Upper lobe of left lung (tissue), 6 donors: ENCODE measurements around the gene ZNF76. TPM values are rescaled to one million over a fixed set of nuclear protein-coding genes. Genes with fewer than 3 reads are reported as not detected.

Experiments
- ATAC-seq, 2 donors: fragments of 200-7000 bp; cut with Tn5 transposase; one replicate each; pipeline ENCODE4 v1.9.1; 2022; ENCODE audit warnings: mild to moderate bottlenecking in 2 of 2, moderate library complexity in 2 of 2; ENCODE audit not compliant: low FRiP score in 2 of 2
- DNase-seq, 2 donors: peaks; one replicate each; pipeline ENCODE4 v3.0.0-alpha.2; 2019 to 2020
- H3K27ac ChIP-seq, 4 donors: fragments of 200-600 bp; sonication (generic); one replicate each; pipeline ENCODE4 v1.5.1; 2016 to 2019
- H3K27me3 ChIP-seq, 4 donors: fragments of 200-600 bp; sonication (generic); one replicate each; pipeline ENCODE4 v1.5.1; 2017 to 2019
- H3K36me3 ChIP-seq, 4 donors: fragments of 200-600 bp; sonication (generic); one replicate each; pipeline ENCODE4 v1.5.1; 2016 to 2019
- H3K4me1 ChIP-seq, 4 donors: fragments of 200-600 bp; sonication (generic); one replicate each; pipeline ENCODE4 v1.5.1; 2018 to 2019
- H3K4me3 ChIP-seq, 4 donors: fragments of 200-600 bp; sonication (generic); one replicate each; pipeline ENCODE4 v1.5.1; 2017 to 2019; ENCODE audit warnings: mild to moderate bottlenecking in 2 of 4, moderate library complexity in 1 of 4
- H3K9me3 ChIP-seq, 4 donors: fragments of 200-600 bp; sonication (generic); one replicate each; pipeline ENCODE4 v1.5.1; 2018 to 2019
- EP300 ChIP-seq, 4 donors: sonication (generic); formaldehyde crosslinking; IDR thresholded peaks; one replicate each; pipeline ENCODE4 v1.5.1; 2017; ENCODE audit warnings: antibody characterized with exemption in 4 of 4, control low read depth in 2 of 4
- POLR2A ChIP-seq, 4 donors: fragments of 450-650 bp; IDR thresholded peaks; one replicate each; pipeline ENCODE4 v1.5.1; 2016 to 2017; ENCODE audit warnings: antibody characterized with exemption in 4 of 4, mild to moderate bottlenecking in 2 of 4
- POLR2AphosphoS5 ChIP-seq, 2 donors: sonication (generic); formaldehyde crosslinking; IDR thresholded peaks; one replicate each; pipeline ENCODE4 v1.5.1; 2017; ENCODE audit warnings: antibody characterized with exemption in 2 of 2
- WGBS, 2 donors: methylation state at CpG; one replicate each; pipeline ENCODE4 v1.1.5; 2017 to 2018; 5-methylcytosine and 5-hydroxymethylcytosine counted together
- total RNA-seq, 6 donors: library from RNA; depleted of rRNA in 4 of 6; stranded (reverse); fragments of >200 nt in 4 of 6; gene quantifications; one replicate each; pipeline versions ENCODE4 v1.1.0 to v1.2.1, GENCODE V29; 2016 to 2021
- TF ChIP-seq, protein P1 (sequence below), 6 experiments: fragments of 450-650 bp in 4 of 6; fragments of 200-600 bp in 2 of 6; sonication (generic) in 2 of 6; IDR thresholded peaks; one replicate each; pipeline ENCODE4 v1.5.1; 2016 to 2019; ENCODE audit warnings: antibody characterized with exemption in 6 of 6
- donor health status: DM: no; HTN: no; CAD: no; lungs with moderate emphysema.
- donor health status: DM: no; HTN: yes; CAD: no; lungs with severe emphysema.

The ZNF76 gene
- total RNA-seq, 6 donors from 2014 or later: 26.8 to 242 (median 38.1) TPM

DNA sequence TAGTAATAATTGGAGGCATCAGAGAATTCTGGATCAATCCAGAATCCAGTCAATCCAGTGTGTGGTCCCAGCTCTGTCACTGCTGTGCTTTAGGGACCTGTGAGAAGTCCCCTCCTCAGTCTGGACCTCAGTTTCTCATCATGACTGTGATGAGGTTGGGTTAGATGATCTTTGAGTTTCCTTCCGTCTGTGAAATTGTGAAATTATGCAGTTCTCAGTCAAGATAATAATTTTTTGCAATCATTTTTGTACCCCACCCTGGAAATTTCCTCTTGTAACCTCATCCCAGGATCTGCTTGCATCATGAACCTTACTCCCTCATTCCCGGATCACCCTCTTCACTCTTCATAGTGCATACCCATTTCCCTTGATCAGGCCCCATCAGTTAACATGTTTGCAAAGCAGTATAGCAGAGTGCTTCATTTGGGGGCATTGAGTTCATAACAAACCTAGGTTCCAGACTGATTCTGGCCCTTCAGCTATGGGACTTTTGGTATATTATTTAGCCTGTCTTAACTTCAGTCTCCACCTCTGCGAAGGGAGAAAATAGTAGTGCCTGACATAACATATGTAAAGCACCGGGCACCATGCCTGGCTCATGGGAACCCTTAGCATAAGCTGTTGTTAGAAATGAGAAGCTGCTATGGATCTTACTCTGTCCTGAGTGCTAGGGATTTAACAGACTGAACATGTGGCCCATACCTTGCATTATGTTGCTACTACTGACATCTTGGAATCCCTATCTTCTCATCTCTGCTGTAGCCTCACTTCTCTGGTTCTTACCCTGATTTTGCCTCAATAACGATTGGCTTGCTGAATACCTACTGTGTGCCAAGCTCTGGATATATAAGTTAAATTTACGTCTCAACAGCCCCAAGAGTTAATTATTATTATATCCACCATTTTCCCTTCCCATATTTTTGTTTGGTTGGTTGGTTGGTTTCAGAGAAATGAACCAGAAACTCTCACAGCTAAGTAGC lies 1.3 kb downstream of the ZNF76 start:
- peak overlapping the region; percentile 94 to 98 (median 96) for H3K27ac ChIP-seq
- no peaks in the 10 kb centered on the region for H3K36me3 ChIP-seq
- no peak for TF ChIP-seq POLR2AphosphoS5 (IDR thresholded peaks at IDR 0.05)
- TF ChIP-seq, protein P1, sequence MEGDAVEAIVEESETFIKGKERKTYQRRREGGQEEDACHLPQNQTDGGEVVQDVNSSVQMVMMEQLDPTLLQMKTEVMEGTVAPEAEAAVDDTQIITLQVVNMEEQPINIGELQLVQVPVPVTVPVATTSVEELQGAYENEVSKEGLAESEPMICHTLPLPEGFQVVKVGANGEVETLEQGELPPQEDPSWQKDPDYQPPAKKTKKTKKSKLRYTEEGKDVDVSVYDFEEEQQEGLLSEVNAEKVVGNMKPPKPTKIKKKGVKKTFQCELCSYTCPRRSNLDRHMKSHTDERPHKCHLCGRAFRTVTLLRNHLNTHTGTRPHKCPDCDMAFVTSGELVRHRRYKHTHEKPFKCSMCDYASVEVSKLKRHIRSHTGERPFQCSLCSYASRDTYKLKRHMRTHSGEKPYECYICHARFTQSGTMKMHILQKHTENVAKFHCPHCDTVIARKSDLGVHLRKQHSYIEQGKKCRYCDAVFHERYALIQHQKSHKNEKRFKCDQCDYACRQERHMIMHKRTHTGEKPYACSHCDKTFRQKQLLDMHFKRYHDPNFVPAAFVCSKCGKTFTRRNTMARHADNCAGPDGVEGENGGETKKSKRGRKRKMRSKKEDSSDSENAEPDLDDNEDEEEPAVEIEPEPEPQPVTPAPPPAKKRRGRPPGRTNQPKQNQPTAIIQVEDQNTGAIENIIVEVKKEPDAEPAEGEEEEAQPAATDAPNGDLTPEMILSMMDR (IDR thresholded peaks at IDR 0.05): no peak
- TF ChIP-seq EP300 (IDR thresholded peaks at IDR 0.05): no peak
- TF ChIP-seq POLR2A (IDR thresholded peaks at IDR 0.05): no peak
- H3K9me3 ChIP-seq: no peaks in the 10 kb centered on the region
- ATAC-seq (no peak), DNase-seq (no peak)
- H3K4me3 ChIP-seq: peak overlapping the region in 3 of 4 donors; percentile 71 to 93 (median 86)
- WGBS, 2 donors: 74 to 77% methylated on average over 5 to 6 of the region's 6 CpGs
- peaks cover 13 to 34% (median 26%) of the 10 kb centered on the region in 4 donors for H3K4me1 ChIP-seq
- H3K27me3 ChIP-seq: no peaks in the 10 kb centered on the region

DNA sequence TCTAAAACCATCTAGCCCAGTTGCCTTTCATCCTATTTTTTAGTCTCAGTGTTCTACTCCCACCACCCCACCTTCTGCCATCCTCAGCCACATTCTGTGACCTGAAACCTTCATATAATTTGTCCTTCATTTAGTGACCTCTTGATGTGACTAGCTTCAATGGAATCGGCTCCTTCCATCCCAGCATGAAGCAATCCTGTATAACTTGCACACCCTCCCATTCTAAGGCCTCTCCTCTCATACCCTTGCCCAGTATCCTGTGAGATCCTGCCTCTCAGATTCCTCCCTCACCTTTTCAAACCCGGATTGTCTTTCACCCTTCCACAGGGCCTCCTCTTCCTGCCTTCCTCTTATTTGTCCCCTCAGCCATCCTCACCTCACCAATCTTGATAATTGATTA lies 3.1 kb downstream of the ZNF76 start:
- H3K27me3 ChIP-seq: no peaks in the 10 kb centered on the region
- no peak overlapping the region for H3K27ac ChIP-seq
- DNase-seq (no peak), ATAC-seq (no peak)
- TF ChIP-seq, protein P1 (IDR thresholded peaks at IDR 0.05): no peak
- no peak for TF ChIP-seq POLR2A (IDR thresholded peaks at IDR 0.05)
- TF ChIP-seq EP300 (IDR thresholded peaks at IDR 0.05): no peak
- TF ChIP-seq POLR2AphosphoS5 (IDR thresholded peaks at IDR 0.05): no peak
- H3K36me3 ChIP-seq: no peaks in the 10 kb centered on the region
- peaks cover 13 to 31% (median 25%) of the 10 kb centered on the region in 4 donors for H3K4me1 ChIP-seq
- 59 to 76% methylated on average over 1 of the region's 2 CpGs for WGBS, 2 donors
- H3K9me3 ChIP-seq: no peaks in the 10 kb centered on the region
- H3K4me3 ChIP-seq: no peak overlapping the region

DNA sequence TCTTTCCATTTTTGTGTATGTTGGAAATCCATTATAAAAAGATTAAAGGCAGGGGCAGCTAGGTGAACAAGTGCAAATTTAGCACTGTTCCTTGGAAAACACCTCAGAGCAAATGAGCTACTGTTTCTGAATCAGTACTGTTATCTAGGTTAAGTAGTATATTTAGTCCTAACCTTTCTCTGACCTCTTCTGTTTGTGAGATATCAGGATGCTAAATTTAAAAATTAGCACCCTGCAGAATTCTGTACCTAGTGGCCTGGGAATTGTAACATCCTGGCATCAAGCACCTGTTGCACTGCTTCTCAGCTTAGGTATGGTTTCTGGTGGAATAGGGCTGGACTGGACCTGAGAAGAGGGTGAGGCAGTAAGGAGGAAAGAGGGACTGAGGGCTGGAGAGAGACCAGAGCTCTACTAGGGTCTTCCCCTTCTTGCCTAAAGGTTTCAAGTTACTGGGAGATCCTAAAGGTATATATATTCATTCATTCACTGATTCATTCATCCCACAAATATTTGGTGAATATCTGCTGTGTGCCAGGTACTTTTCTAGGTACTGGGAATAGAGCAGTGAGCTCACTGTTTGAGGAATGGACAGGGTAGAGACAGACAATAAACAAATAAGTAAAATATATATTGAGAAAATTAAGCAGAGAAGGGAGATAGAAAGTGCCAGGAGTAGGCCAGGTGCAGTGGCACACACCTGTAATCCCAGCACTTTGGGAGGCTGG lies 5.2 kb downstream of the ZNF76 start:
- TF ChIP-seq, protein P1 (IDR thresholded peaks at IDR 0.05): no peak
- no peak for TF ChIP-seq POLR2AphosphoS5 (IDR thresholded peaks at IDR 0.05)
- TF ChIP-seq POLR2A (IDR thresholded peaks at IDR 0.05): no peak
- TF ChIP-seq EP300 (IDR thresholded peaks at IDR 0.05): no peak
- H3K27me3 ChIP-seq: no peaks in the 10 kb centered on the region
- no peak for DNase-seq
- ATAC-seq: no peak
- no peak overlapping the region for H3K4me3 ChIP-seq
- no peak overlapping the region for H3K27ac ChIP-seq
- no peaks in the 10 kb centered on the region for H3K36me3 ChIP-seq
- H3K9me3 ChIP-seq: no peaks in the 10 kb centered on the region
- H3K4me1 ChIP-seq: peaks cover 7 to 23% (median 13%) of the 10 kb centered on the region in 4 donors

DNA sequence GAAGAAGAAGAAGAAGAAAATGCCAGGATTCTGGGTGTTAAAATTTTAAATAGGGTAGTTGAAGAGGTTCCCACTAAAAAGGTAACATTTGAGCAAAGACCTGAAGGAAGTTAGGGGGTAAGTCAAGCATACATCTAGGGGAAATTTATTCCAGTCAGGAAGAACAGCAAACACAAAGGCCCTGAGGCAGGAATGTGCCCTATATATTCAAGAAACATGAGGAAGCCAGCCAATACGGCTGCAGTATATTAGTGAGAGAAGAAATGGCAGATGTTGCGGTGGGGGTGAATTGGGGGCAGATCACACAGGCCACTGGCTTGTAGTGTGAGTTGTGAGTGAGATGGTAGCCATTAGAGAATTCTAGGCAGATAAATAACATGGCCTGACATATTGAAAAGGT lies 6.0 kb downstream of the ZNF76 start:
- H3K27ac ChIP-seq: no peak overlapping the region
- H3K4me3 ChIP-seq: no peak overlapping the region
- WGBS, 2 donors: 81 to 86% methylated on average over 2 of the region's 2 CpGs
- H3K9me3 ChIP-seq: no peaks in the 10 kb centered on the region
- no peak for ATAC-seq
- no peak for DNase-seq
- TF ChIP-seq EP300 (IDR thresholded peaks at IDR 0.05): no peak
- TF ChIP-seq, protein P1 (IDR thresholded peaks at IDR 0.05): no peak
- no peak for TF ChIP-seq POLR2A (IDR thresholded peaks at IDR 0.05)
- TF ChIP-seq POLR2AphosphoS5 (IDR thresholded peaks at IDR 0.05): no peak
- no peaks in the 10 kb centered on the region for H3K27me3 ChIP-seq
- no peaks in the 10 kb centered on the region for H3K36me3 ChIP-seq
- peaks cover 3 to 19% (median 9%) of the 10 kb centered on the region in 4 donors for H3K4me1 ChIP-seq
